ENCODE data around the gene ATG5.
A peak's percentile ranks its signal among the peaks of the same experiment; 100 is the strongest.

ATG5 gene

GRCh38 chr6:106287215-106287614 is 38.3 kb downstream of the ATG5 start:
- H4K20me1 ChIP-seq (ENCODE audit: insufficient read depth, low read length, poor library complexity, severe bottlenecking), result no peaks in the 10 kb centered on the region
- H3K9ac ChIP-seq (ENCODE audit: low read depth, low read length, poor library complexity, severe bottlenecking), result peak overlapping the region; percentile 21
- peaks cover 21% of the 10 kb centered on the region for H3K4me1 ChIP-seq (ENCODE audit: insufficient read depth, low read length, poor library complexity, severe bottlenecking)
- H3K9me3 ChIP-seq (ENCODE audit: insufficient read depth, low read depth, low read length), result 0 out of 2 replicates have a peak, but pooled peaks cover 7% of the 10 kb centered on the region
- H3K9me2 ChIP-seq (replicated peaks; ENCODE audit: low read depth, low read length), result no peaks in the 10 kb centered on the region
- peaks cover 76% of the 10 kb centered on the region for H3K79me2 ChIP-seq (ENCODE audit: insufficient read depth, low read length)
- no peak overlapping the region for H3K4me3 ChIP-seq (ENCODE audit: low read length, poor library complexity, severe bottlenecking)
- TF ChIP-seq CTCF (conservative IDR thresholded peaks at IDR 0.05; ENCODE audit: low read length) (no peak), EZH2phosphoT487 (IDR thresholded peaks at IDR 0.05; ENCODE audit: borderline replicate concordance) (no peak)
- no peaks in the 10 kb centered on the region for H3K27me3 ChIP-seq (ENCODE audit: insufficient read depth, low read length, poor library complexity, severe bottlenecking)
- no peaks in the 10 kb centered on the region for H3F3A ChIP-seq (ENCODE audit: low read depth)
- peaks cover 20% of the 10 kb centered on the region for H3K36me3 ChIP-seq (ENCODE audit: insufficient read depth, low read length)
- H2AFZ ChIP-seq (ENCODE audit: low read length), result no peak overlapping the region
- H3K4me2 ChIP-seq (ENCODE audit: low read depth, low read length, poor library complexity, severe bottlenecking), result peak overlapping the region; percentile 39

GRCh38 chr6:106286746-106287145 is 38.8 kb downstream of the ATG5 start:
- no peak for TF ChIP-seq EZH2phosphoT487 (IDR thresholded peaks at IDR 0.05; ENCODE audit: borderline replicate concordance)
- TF ChIP-seq CTCF (conservative IDR thresholded peaks at IDR 0.05; ENCODE audit: low read length), result no peak
- Histone ChIP-seq H3K9me3 (ENCODE audit: insufficient read depth, low read depth, low read length) (0 out of 2 replicates have a peak, but pooled peaks cover 7% of the 10 kb centered on the region), H3K9ac (ENCODE audit: low read depth, low read length, poor library complexity, severe bottlenecking) (peak overlapping the region; percentile 21), H4K20me1 (ENCODE audit: insufficient read depth, low read length, poor library complexity, severe bottlenecking) (no peaks in the 10 kb centered on the region), H3K79me2 (ENCODE audit: insufficient read depth, low read length) (peaks cover 76% of the 10 kb centered on the region), H3F3A (ENCODE audit: low read depth) (no peaks in the 10 kb centered on the region), H3K4me1 (ENCODE audit: insufficient read depth, low read length, poor library complexity, severe bottlenecking) (peaks cover 25% of the 10 kb centered on the region), H3K4me3 (ENCODE audit: low read length, poor library complexity, severe bottlenecking) (no peak overlapping the region), H3K27me3 (ENCODE audit: insufficient read depth, low read length, poor library complexity, severe bottlenecking) (no peaks in the 10 kb centered on the region), H3K9me2 (replicated peaks; ENCODE audit: low read depth, low read length) (no peaks in the 10 kb centered on the region), H3K4me2 (ENCODE audit: low read depth, low read length, poor library complexity, severe bottlenecking) (peak overlapping the region; percentile 39), H2AFZ (ENCODE audit: low read length) (no peak overlapping the region), H3K36me3 (ENCODE audit: insufficient read depth, low read length) (peaks cover 16% of the 10 kb centered on the region)

- peaks cover 43% of the 10 kb centered on the region for H3K4me1 ChIP-seq (ENCODE audit: insufficient read depth, low read length, poor library complexity, severe bottlenecking)
- H3K4me3 ChIP-seq (ENCODE audit: low read length, poor library complexity, severe bottlenecking), result no peak overlapping the region
- no peaks in the 10 kb centered on the region for H4K20me1 ChIP-seq (ENCODE audit: insufficient read depth, low read length, poor library complexity, severe bottlenecking)
- no peak overlapping the region for H3K4me2 ChIP-seq (ENCODE audit: low read depth, low read length, poor library complexity, severe bottlenecking)
- TF ChIP-seq EZH2phosphoT487 (IDR thresholded peaks at IDR 0.05; ENCODE audit: borderline replicate concordance) (no peak), CTCF (conservative IDR thresholded peaks at IDR 0.05; ENCODE audit: low read length) (no peak)
- no peaks in the 10 kb centered on the region for H3K9me2 ChIP-seq (replicated peaks; ENCODE audit: low read depth, low read length)
- peaks cover 11% of the 10 kb centered on the region; the same call in 1 of the 2 replicates for H3K36me3 ChIP-seq (ENCODE audit: insufficient read depth, low read length)
- H3K79me2 ChIP-seq (ENCODE audit: insufficient read depth, low read length), result peaks cover 69% of the 10 kb centered on the region
- H3K9me3 ChIP-seq (ENCODE audit: insufficient read depth, low read depth, low read length), result no peaks in the 10 kb centered on the region
- no peak overlapping the region for H2AFZ ChIP-seq (ENCODE audit: low read length)
- no peak overlapping the region for H3K9ac ChIP-seq (ENCODE audit: low read depth, low read length, poor library complexity, severe bottlenecking)
- no peaks in the 10 kb centered on the region for H3F3A ChIP-seq (ENCODE audit: low read depth)
- no peaks in the 10 kb centered on the region for H3K27me3 ChIP-seq (ENCODE audit: insufficient read depth, low read length, poor library complexity, severe bottlenecking)
Observed at GRCh38 chr6:106283481-106283880, 42.1 kb downstream of the ATG5 start.

Data from Loucy (cell line).